Nephron progenitor cell (in vitro differentiated cells): ENCODE data around the gene SEMA4C.
A peak's percentile ranks its signal among the peaks of the same experiment; 100 is the strongest.
"Not testable (repeated sequence)": the region's sequence is repeated elsewhere in the genome, so short reads cannot be mapped to it uniquely, and the experiment has no call there.

Source experiments
- DNase-seq: peaks from one replicate; pipeline ENCODE4 v3.0.0; 2021
- H3K27ac Mint-ChIP-seq: 2 replicates; pipeline ENCODE4 v1.8.0; 2021; ENCODE audit warnings: mild to moderate bottlenecking, moderate library complexity, mixed read lengths
- H3K27me3 Mint-ChIP-seq: 2 replicates; pipeline ENCODE4 v1.8.0; 2021; ENCODE audit warnings: mild to moderate bottlenecking, low read depth, mixed read lengths; ENCODE audit not compliant: poor library complexity
- H3K36me3 Mint-ChIP-seq: 2 replicates; pipeline ENCODE4 v1.8.0; 2021; ENCODE audit warnings: low read depth, mixed read lengths
- H3K4me1 Mint-ChIP-seq: 2 replicates; pipeline ENCODE4 v1.8.0; 2021; ENCODE audit warnings: mixed read lengths
- H3K4me3 Mint-ChIP-seq: 2 replicates; pipeline ENCODE4 v1.8.0; 2021; ENCODE audit warnings: mild to moderate bottlenecking, moderate library complexity, mixed read lengths
- H3K9me3 Mint-ChIP-seq: 2 replicates; pipeline ENCODE4 v1.8.0; 2021; ENCODE audit warnings: mild to moderate bottlenecking, moderate library complexity, mixed read lengths
- TF ChIP-seq, protein P1 (sequence below): fragments of 200-600 bp; sonication (generic); IDR thresholded peaks from 2 replicates; pipeline ENCODE4 v1.5.0; 2021; ENCODE audit warnings: antibody characterized with exemption

Gene SEMA4C

DNA sequence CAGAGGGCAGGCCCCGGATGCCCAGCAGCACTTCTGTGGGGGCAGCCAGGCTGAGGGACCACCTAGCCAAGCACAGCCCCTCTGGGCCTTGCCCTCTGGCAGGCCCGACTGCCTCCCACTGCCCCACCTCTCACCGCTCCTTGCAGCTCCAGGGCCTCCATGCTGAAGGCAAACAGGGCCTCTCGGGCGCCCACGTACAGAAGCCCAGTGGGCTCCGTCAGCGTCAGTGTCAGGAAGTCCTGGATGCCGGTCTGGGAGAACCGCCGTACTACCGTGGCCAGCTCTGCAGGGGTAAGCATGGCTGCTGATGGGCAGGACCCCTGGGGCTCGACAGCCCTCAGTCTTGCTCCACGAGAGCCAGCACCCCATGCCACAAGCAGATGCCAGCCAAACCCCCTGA lies 3.7 kb downstream of the SEMA4C start:
- Mint-ChIP-seq H3K4me1 (peaks cover 32% of the 10 kb centered on the region), H3K9me3 (no peaks in the 10 kb centered on the region), H3K27ac (peak overlapping the region; percentile 71), H3K4me3 (no peak overlapping the region), H3K27me3 (no peaks in the 10 kb centered on the region), H3K36me3 (peaks cover 23% of the 10 kb centered on the region)
- TF ChIP-seq, protein P1, sequence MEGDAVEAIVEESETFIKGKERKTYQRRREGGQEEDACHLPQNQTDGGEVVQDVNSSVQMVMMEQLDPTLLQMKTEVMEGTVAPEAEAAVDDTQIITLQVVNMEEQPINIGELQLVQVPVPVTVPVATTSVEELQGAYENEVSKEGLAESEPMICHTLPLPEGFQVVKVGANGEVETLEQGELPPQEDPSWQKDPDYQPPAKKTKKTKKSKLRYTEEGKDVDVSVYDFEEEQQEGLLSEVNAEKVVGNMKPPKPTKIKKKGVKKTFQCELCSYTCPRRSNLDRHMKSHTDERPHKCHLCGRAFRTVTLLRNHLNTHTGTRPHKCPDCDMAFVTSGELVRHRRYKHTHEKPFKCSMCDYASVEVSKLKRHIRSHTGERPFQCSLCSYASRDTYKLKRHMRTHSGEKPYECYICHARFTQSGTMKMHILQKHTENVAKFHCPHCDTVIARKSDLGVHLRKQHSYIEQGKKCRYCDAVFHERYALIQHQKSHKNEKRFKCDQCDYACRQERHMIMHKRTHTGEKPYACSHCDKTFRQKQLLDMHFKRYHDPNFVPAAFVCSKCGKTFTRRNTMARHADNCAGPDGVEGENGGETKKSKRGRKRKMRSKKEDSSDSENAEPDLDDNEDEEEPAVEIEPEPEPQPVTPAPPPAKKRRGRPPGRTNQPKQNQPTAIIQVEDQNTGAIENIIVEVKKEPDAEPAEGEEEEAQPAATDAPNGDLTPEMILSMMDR, result no peak
- DNase-seq, result no peak

DNA sequence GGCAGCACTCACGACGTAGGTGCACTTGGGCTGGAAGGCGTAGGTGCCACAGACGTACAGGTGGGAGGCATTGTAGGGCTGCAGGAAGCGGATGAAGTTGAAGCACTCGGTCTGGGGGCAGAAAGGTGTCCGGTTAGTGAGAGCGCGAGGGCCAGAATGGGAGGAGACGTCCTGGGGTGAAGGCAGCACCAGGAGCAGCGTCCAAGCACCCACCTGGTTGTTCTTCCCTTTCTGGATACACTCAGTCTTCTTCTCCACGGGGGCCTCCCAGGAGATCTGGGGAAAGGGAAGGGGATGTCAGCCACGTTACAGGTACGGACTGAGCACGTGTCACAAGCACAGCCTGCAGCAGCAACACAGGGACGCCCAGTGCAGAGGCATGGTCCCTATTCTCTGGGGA lies 4.2 kb downstream of the SEMA4C start:
- no peaks in the 10 kb centered on the region for H3K27me3 Mint-ChIP-seq
- peak overlapping the region; percentile 71 for H3K27ac Mint-ChIP-seq
- H3K36me3 Mint-ChIP-seq, result peaks cover 23% of the 10 kb centered on the region
- TF ChIP-seq, protein P1, result no peak
- H3K4me3 Mint-ChIP-seq, result peak overlapping the region; percentile 34
- DNase-seq, result no peak
- peaks cover 27% of the 10 kb centered on the region for H3K4me1 Mint-ChIP-seq
- no peaks in the 10 kb centered on the region for H3K9me3 Mint-ChIP-seq

DNA sequence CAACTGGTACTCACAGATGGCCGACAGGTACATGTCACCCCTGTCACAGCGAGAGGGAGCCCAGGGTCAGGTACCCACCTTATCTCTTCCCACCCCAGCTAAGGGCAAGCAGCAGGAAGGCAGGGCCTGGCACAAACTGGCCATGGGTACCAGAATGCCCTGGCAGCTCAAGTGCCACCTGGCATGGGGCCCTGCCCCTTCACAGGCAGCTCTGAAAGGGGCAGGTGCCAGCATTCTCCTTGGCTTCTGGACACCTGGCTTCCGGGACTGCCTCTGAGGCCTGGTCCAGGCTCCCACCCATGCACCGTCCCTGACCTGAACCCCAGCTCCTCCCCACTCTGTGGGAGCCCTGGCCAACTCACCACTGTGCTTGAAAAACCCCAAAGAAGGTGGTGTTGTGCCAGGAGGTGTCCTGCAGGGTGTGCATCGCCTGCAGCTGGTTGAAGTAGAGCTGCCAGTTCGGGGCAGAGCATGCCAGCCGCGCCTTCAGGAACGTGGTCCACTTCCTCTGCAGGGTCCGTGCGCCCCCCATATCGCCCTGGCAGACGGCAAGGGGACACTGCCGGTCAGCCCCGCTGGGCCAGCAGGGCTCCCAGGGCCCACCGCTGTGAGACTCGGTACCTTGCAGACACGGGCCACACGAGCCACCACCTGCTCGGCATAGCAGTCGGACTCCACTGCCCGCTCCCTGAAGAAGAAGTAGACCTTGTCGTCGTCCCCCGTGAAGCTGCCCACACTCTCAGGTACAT lies 5.4 kb downstream of the SEMA4C start:
- Mint-ChIP-seq H3K4me3 (no peak overlapping the region), H3K4me1 (peaks cover 33% of the 10 kb centered on the region), H3K36me3 (peaks cover 29% of the 10 kb centered on the region), H3K27ac (no peak overlapping the region), H3K9me3 (no peaks in the 10 kb centered on the region), H3K27me3 (no peaks in the 10 kb centered on the region)
- TF ChIP-seq, protein P1, result no peak
- DNase-seq, result no peak

DNA sequence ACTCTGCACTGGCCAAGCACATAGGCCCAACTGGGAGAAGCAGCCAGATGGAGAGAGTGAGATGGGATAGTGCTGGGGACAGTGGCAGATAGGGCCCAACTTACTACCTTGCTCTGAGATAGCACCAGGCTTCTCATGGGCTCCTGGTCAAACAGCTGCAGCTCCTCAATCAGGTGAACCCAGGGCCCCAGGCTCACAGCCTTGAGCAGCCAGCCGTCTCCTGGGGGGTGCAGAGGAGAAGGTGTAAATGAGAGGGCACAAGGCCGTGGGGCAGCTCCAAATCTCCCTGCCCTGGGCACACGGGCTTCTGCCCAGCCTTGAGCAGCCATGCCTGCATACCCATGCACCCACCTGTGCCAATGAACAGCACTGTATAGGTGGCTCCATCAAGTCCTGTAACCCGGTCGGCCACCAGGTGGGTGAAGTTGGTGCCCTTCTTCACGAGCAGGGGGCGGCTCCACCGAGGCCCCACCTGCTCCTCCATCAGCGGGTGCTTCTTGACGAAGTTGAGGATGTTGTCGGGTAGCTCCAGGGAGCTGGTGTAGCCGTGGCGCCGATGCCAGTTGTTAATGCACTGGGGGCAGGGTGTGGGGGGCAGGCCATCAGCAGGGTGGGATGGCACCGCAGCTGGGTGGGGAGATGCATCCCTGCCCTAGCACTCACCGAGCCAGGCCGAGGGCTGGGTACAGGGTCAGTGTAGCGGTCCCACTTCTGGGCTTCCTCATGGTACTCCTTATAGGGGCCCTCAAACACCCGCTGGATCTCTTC lies 6.1 kb downstream of the SEMA4C start:
- no peak for DNase-seq
- Mint-ChIP-seq H3K4me1 (peaks cover 41% of the 10 kb centered on the region), H3K27me3 (no peaks in the 10 kb centered on the region), H3K27ac (no peak overlapping the region), H3K36me3 (peaks cover 29% of the 10 kb centered on the region), H3K4me3 (no peak overlapping the region), H3K9me3 (no peaks in the 10 kb centered on the region)
- TF ChIP-seq, protein P1, result no peak

DNA sequence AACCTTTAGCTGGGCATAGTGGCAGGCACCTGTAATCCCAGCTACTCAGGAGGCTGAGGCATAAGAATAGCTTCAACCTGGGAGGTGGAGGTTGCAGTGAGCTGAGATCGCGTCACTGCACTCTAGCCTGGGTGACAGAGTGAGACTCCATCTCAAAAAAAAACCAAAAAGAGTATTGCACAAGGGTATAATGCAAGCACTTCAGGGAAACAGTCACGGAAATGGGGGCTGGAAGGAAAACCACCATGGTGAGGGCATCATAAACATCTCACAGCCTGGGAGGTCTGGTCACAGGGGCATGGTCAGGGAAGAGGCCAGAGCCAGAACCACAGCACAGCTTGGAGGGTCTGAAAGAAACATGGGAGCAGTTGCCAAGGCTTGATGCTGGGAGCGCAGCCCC lies 6.8 kb downstream of the SEMA4C start:
- H3K4me1 Mint-ChIP-seq, result peaks cover 42% of the 10 kb centered on the region
- not testable (repeated sequence) for H3K9me3 Mint-ChIP-seq, DNase-seq, H3K27me3 Mint-ChIP-seq
- peak overlapping the region; percentile 33 for H3K4me3 Mint-ChIP-seq
- peaks cover 29% of the 10 kb centered on the region for H3K36me3 Mint-ChIP-seq
- peak overlapping the region; percentile 8 for H3K27ac Mint-ChIP-seq

DNA sequence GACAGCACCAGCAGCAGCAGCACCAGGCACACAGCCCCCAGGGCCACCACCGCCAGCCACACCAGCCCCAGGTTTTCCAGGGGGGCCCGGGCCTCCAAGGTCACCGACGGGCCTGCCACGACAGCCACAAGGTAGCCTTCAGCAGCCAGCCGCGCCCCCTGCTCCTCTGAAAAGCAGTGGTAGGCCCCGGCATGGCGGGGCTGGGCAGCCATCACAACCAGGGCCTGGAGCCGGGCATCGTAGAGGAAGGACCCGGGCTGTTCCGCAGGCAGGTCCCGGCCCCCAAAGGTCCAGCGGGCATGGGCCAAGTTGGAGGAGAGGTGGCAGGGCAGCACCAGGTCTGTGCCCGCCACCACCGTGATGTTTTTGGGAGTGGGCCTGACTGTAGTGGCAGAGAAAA lies 8.8 kb downstream of the SEMA4C start:
- Mint-ChIP-seq H3K36me3 (peaks cover 29% of the 10 kb centered on the region), H3K27ac (no peak overlapping the region), H3K4me1 (peaks cover 41% of the 10 kb centered on the region), H3K27me3 (peaks cover 2% of the 10 kb centered on the region), H3K4me3 (no peak overlapping the region), H3K9me3 (no peaks in the 10 kb centered on the region)
- TF ChIP-seq, protein P1, result no peak
- DNase-seq, result no peak
